AG08396 (cell line): ENCODE measurements around the gene MED22.
"Not testable (repeated sequence)": the region's sequence is repeated elsewhere in the genome, so short reads cannot be mapped to it uniquely, and the experiment has no call there.

ENCODE experiments used
- DNase-seq: peaks from one replicate; pipeline ENCODE4 v3.0.0; 2012; ENCODE audit warnings: low spot score, mixed read lengths

MED22 gene

GRCh38 chr9:133334888-133335287, 13.0 kb downstream of the MED22 start:
- DNase-seq = not testable (repeated sequence)

- DNase-seq = no peak
Measured at GRCh38 chr9:133334161-133334560, 13.8 kb downstream of the MED22 start.

GRCh38 chr9:133333566-133333965, 14.4 kb downstream of the MED22 start:
- DNase-seq = no peak

- no peak for DNase-seq
Measured at GRCh38 chr9:133333011-133333410, 14.9 kb downstream of the MED22 start.

GRCh38 chr9:133332381-133332730, 15.6 kb downstream of the MED22 start:
- no peak for DNase-seq

- no peak for DNase-seq
Measured at GRCh38 chr9:133331641-133332380, 16.1 kb downstream of the MED22 start.

GRCh38 chr9:133331221-133331620, 16.7 kb downstream of the MED22 start:
- DNase-seq = no peak

GRCh38 chr9:133329306-133330156, 18.4 kb downstream of the MED22 start:
- not testable (repeated sequence) for DNase-seq

DNA sequence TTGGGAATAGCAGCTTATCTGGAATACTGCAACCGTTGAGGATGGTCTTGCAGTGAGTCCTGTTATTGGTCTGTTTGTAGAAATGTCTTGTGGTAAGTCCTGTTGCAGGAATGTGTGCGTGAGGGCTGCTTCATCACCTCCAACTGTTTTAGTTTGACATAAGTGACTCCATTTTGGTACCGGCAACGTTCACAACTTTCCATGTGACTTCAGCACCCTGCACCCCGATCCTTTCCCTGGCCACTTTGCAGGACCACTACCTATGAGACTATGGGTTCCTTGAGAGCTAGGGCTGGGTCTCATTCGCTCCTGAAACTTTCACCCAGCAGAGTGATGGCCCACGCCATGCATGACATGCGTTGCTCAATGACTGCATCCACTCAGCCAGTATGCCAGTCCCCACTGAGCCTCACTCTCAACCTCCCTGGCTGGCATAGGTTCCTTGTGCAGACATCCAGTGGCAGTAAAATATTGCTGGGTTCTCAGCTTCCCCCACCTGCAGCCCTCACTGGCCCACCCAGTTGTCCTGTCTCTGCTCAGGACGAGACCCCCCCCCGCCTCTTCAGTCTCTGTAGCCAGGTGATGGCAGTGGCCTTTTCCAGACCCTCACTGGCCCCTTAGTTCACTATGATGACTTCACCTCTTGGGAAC, 20.0 kb downstream of the MED22 start:
- no peak for DNase-seq

DNA sequence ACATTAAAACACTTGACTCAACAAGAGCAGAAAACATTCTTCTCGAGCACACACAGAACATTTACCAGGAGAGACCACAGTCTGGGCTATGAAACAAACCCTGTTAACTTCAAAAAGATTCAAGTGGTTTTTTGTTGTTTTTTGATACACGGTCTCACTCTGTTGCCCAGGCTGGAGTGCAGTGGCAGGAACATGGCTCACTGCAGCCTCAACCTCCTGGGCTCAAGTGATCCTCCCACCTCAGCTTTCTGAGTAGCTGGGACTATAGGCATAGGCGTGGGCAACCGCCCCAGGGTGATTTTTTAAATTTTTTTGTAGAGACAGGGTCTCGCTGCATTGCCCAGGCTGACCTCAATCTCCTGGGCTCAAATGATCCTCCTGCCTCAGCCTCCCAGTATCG, 20.9 kb downstream of the MED22 start:
- DNase-seq = not testable (repeated sequence)

GRCh38 chr9:133323991-133324703, 23.8 kb downstream of the MED22 start:
- DNase-seq = no peak

DNA sequence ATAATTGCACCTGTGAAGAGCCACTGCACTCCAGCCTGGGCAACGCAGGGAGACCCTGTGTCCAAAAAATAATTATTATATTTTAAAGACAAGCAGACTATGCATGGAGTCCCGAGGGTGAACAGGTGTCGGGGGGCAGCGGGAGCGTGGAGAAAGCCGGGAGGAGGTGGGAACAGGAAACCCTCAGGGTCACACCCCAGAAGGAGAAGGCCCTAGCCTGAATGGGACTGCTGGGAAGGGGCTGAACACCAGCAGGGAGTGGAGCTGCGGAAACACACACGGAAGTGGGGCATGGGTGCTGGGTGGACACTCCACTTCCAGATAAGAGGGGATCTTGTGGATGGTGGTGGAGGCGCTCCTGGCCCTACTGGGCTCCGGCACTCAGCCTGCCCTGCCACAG, 24.7 kb downstream of the MED22 start:
- DNase-seq = no peak

DNA sequence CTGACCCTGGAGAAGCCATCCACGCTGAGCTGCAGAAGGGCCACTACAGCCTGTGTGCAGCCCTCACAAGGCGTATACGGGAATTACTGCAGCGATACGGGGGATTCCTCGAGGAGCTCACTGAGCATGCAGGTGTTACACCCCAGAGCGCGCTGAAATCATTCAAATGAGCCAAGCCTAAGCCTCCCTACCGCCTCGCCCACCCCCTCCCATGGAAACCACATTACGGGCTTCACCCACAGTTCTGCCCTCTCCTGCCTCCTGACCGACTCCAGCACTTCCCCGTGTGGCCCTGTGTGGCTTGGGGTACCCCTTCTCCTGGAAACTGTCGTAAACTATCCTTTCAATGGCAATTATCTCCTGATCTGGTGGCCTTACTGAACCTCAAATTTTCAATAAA, 25.2 kb downstream of the MED22 start:
- no peak for DNase-seq

- DNase-seq = no peak
Measured at GRCh38 chr9:133321411-133321935, 26.5 kb downstream of the MED22 start.

DNA sequence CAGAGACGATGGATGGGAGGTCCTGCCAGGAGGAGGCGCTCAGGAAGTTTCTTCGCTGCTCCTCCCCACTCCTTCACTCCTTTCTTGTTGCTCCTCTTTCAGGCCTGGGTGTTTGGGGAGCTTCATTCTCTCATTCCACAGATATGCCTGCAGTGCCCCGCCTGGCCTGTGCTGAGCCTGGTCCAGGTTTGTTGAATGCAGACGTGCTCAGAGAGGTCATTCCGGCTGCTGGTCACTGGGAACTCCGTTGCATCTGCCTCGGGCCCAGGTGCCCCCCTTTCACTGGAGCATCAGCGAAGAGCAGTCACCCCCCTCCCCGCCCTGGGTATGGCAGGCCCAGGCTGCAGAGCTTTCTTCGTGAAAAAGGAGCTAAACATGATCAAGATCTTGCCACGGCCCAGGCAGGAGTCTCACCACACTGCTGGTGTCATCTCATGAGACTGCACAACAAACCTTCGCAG, 27.5 kb downstream of the MED22 start:
- no peak for DNase-seq

DNA sequence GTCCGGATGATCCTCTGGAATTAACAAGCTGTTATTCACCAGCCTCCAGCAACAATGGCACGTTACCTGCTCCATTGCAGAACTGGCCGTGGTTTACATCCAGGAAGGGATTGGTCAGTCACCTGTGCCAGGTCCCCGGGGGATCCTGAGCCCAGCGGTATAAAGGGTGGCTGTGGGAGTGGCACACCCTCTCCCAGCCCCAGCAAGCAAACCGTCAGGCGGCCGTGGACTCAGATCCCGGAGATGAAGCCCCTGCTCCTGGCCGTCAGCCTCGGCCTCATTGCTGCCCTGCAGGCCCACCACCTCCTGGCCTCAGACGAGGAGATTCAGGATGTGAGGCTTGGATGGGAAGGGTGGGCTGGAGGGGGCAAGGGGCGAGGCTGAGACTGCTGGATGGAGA, 30.4 kb downstream of the MED22 start:
- not testable (repeated sequence) for DNase-seq

GRCh38 chr9:133315997-133316396, 31.9 kb downstream of the MED22 start:
- DNase-seq = no peak

- no peak for DNase-seq
Measured at GRCh38 chr9:133309608-133310007, 38.3 kb downstream of the MED22 start.

- no peak for DNase-seq
Measured at GRCh38 chr9:133307301-133307700, 40.6 kb downstream of the MED22 start.

- DNase-seq = no peak
Measured at GRCh38 chr9:133306242-133307204, 41.4 kb downstream of the MED22 start.

- no peak for DNase-seq
Measured at GRCh38 chr9:133305731-133306130, 42.2 kb downstream of the MED22 start.
